Endometrial microvascular endothelial cells (primary cell): ENCODE results near the gene MED13L. TPM values are rescaled to one million over a fixed set of nuclear protein-coding genes. Genes with fewer than 3 reads are reported as not detected.
"Not testable (repeated sequence)": the region's sequence is repeated elsewhere in the genome, so short reads cannot be mapped to it uniquely, and the experiment has no call there.

ENCODE experiments used
- in situ Hi-C: cut with HindIII; loops from 2 replicates; pipeline ENCODE4 v1.10.0; 2017; ENCODE audit warnings: low sequenced_read_pairs, low pct_unique_long_range_greater_than_20kb; ENCODE audit errors: inconsistent ontology term
- total RNA-seq: library from RNA; depleted of rRNA; stranded (reverse); fragments of >200 nt; gene quantifications from one replicate; pipeline ENCODE4 v1.2.3, GENCODE V29; 2015; ENCODE audit errors: inconsistent ontology term

The MED13L gene
- total RNA-seq, 1 donor from 2014 or later: 43.1 TPM

- in situ Hi-C loops: not testable (repeated sequence)
Observed at GRCh38 chr12:116283881-116284280, 6.4 kb upstream of the MED13L start.

GRCh38 chr12:116282371-116283286 lies 5.1 kb upstream of the MED13L start:
- in situ Hi-C loops: no loop called here

- in situ Hi-C loops: no loop called here
Observed at GRCh38 chr12:116280595-116281290, 3.2 kb upstream of the MED13L start.

GRCh38 chr12:116278667-116279066 lies 1.2 kb upstream of the MED13L start:
- in situ Hi-C loops: no loop called here

- in situ Hi-C loops: no loop called here
Observed at GRCh38 chr12:116278279-116278626, 760 bp upstream of the MED13L start.

GRCh38 chr12:116276652-116277466 lies 634 bp downstream of the MED13L start:
- in situ Hi-C loops: no loop called here

GRCh38 chr12:116274551-116275375 lies 2.7 kb downstream of the MED13L start:
- in situ Hi-C loops: no loop called here

GRCh38 chr12:116273813-116274550 lies 3.5 kb downstream of the MED13L start:
- in situ Hi-C loops: no loop called here

GRCh38 chr12:116267948-116268347 lies 9.5 kb downstream of the MED13L start:
- in situ Hi-C loops: no loop called here

GRCh38 chr12:116266631-116267349 lies 10.7 kb downstream of the MED13L start:
- in situ Hi-C loops: no loop called here

- in situ Hi-C loops: no loop called here
Observed at GRCh38 chr12:116266168-116266601, 11.3 kb downstream of the MED13L start.

- in situ Hi-C loops: no loop called here
Observed at GRCh38 chr12:116265351-116266147, 11.9 kb downstream of the MED13L start.

GRCh38 chr12:116264525-116265070 lies 12.9 kb downstream of the MED13L start:
- in situ Hi-C loops: no loop called here

- in situ Hi-C loops: no loop called here
Observed at GRCh38 chr12:116263844-116264243, 13.6 kb downstream of the MED13L start.

GRCh38 chr12:116263431-116263830 lies 14.1 kb downstream of the MED13L start:
- in situ Hi-C loops: no loop called here

- in situ Hi-C loops: no loop called here
Observed at GRCh38 chr12:116262741-116263140, 14.8 kb downstream of the MED13L start.
